ENCODE data around the gene EML2. TPM values are rescaled to one million over a fixed set of nuclear protein-coding genes. Genes with fewer than 3 reads are reported as not detected.
"Not testable (repeated sequence)": the region's sequence is repeated elsewhere in the genome, so short reads cannot be mapped to it uniquely, and the experiment has no call there.

EML2 gene
- total RNA-seq, 2 donors from 2014 or later, result 25.7 to 60.6 TPM

- Histone ChIP-seq H3K36me3 (replicated peaks in 1 of 2; ENCODE audit: insufficient read depth in 1 of 2, low read depth in 2 of 2) (peaks cover 0 to 4% of the 10 kb centered on the region in 2 donors), H3K9me3 (no peaks in the 10 kb centered on the region), H3K27ac (peak overlapping the region in 2 of 4 donors; percentile 43 to 47), H3K4me1 (no peaks in the 10 kb centered on the region), H3K4me3 (no peak overlapping the region), H3K27me3 (no peaks in the 10 kb centered on the region)
- DNase-seq (peak; percentile 62 to 71 (median 66)), ATAC-seq (peak; percentile 77)
- TF ChIP-seq CTCF (IDR thresholded peaks at IDR 0.05) (no peak), POLR2A (IDR thresholded peaks at IDR 0.05) (no peak)
- WGBS, 2 donors, result 49 to 59% methylated on average over 21 to 24 of the region's 27 CpGs
- intact Hi-C loops (cut with DNase I), result no loop called here
Observed at GRCh38 chr19:45632468-45633196, 6.6 kb downstream of the EML2 start.

- peaks cover 0 to 4% of the 10 kb centered on the region in 2 donors for H3K36me3 ChIP-seq (replicated peaks in 1 of 2; ENCODE audit: insufficient read depth in 1 of 2, low read depth in 2 of 2)
- DNase-seq (no peak), ATAC-seq (no peak)
- no peak overlapping the region for H3K27ac ChIP-seq
- 96 to 100% methylated on average over 2 of the region's 2 CpGs for WGBS, 2 donors
- no peaks in the 10 kb centered on the region for H3K4me1 ChIP-seq
- H3K9me3 ChIP-seq, result no peaks in the 10 kb centered on the region
- TF ChIP-seq POLR2A (IDR thresholded peaks at IDR 0.05), result no peak
- TF ChIP-seq CTCF (IDR thresholded peaks at IDR 0.05), result no peak
- intact Hi-C loops (cut with DNase I), result no loop called here
- H3K27me3 ChIP-seq, result no peaks in the 10 kb centered on the region
- H3K4me3 ChIP-seq, result no peak overlapping the region
Observed at GRCh38 chr19:45630463-45630862, 8.7 kb downstream of the EML2 start.

- Histone ChIP-seq H3K27me3 (no peaks in the 10 kb centered on the region), H3K27ac (no peak overlapping the region), H3K9me3 (no peaks in the 10 kb centered on the region), H3K4me1 (no peaks in the 10 kb centered on the region), H3K36me3 (replicated peaks in 1 of 2; ENCODE audit: insufficient read depth in 1 of 2, low read depth in 2 of 2) (peaks cover 0 to 4% of the 10 kb centered on the region in 2 donors), H3K4me3 (no peak overlapping the region)
- no peak for TF ChIP-seq CTCF (IDR thresholded peaks at IDR 0.05)
- no peak for TF ChIP-seq POLR2A (IDR thresholded peaks at IDR 0.05)
- WGBS, 2 donors, result 72 to 77% methylated on average over 3 to 4 of the region's 4 CpGs
- ATAC-seq, result no peak
- intact Hi-C loops (cut with DNase I), result no loop called here
- DNase-seq, result no peak
Observed at GRCh38 chr19:45629704-45630103, 9.5 kb downstream of the EML2 start.

- H3K27me3 ChIP-seq; ATAC-seq; H3K36me3 ChIP-seq (replicated peaks in 1 of 2; ENCODE audit: insufficient read depth in 1 of 2, low read depth in 2 of 2); DNase-seq; H3K9me3 ChIP-seq; H3K4me3 ChIP-seq; H3K4me1 ChIP-seq; H3K27ac ChIP-seq; intact Hi-C loops (cut with DNase I): not testable (repeated sequence)
- 93 to 96% methylated on average over 7 of the region's 7 CpGs for WGBS, 2 donors
Observed at GRCh38 chr19:45628219-45628618, 11.0 kb downstream of the EML2 start.

GRCh38 chr19:45623984-45624383 lies 15.2 kb downstream of the EML2 start:
- H3K27me3 ChIP-seq, result no peaks in the 10 kb centered on the region
- no peak overlapping the region for H3K4me3 ChIP-seq
- DNase-seq (no peak), ATAC-seq (no peak)
- intact Hi-C loops (cut with DNase I), result no loop called here
- no peak overlapping the region for H3K27ac ChIP-seq
- peaks cover 0 to 9% of the 10 kb centered on the region in 2 donors for H3K36me3 ChIP-seq (replicated peaks in 1 of 2; ENCODE audit: insufficient read depth in 1 of 2, low read depth in 2 of 2)
- TF ChIP-seq CTCF (IDR thresholded peaks at IDR 0.05) (no peak), POLR2A (IDR thresholded peaks at IDR 0.05) (no peak)
- no peaks in the 10 kb centered on the region for H3K9me3 ChIP-seq
- 87 to 92% methylated on average over 1 of the region's 1 CpG for WGBS, 2 donors
- H3K4me1 ChIP-seq, result no peaks in the 10 kb centered on the region
